ENCODE results near the gene SELENOK. TPM values are rescaled to one million over a fixed set of nuclear protein-coding genes. Genes with fewer than 3 reads are reported as not detected.

Gene SELENOK
- total RNA-seq = 14.9 and 23.0 TPM in 2 replicates

DNA sequence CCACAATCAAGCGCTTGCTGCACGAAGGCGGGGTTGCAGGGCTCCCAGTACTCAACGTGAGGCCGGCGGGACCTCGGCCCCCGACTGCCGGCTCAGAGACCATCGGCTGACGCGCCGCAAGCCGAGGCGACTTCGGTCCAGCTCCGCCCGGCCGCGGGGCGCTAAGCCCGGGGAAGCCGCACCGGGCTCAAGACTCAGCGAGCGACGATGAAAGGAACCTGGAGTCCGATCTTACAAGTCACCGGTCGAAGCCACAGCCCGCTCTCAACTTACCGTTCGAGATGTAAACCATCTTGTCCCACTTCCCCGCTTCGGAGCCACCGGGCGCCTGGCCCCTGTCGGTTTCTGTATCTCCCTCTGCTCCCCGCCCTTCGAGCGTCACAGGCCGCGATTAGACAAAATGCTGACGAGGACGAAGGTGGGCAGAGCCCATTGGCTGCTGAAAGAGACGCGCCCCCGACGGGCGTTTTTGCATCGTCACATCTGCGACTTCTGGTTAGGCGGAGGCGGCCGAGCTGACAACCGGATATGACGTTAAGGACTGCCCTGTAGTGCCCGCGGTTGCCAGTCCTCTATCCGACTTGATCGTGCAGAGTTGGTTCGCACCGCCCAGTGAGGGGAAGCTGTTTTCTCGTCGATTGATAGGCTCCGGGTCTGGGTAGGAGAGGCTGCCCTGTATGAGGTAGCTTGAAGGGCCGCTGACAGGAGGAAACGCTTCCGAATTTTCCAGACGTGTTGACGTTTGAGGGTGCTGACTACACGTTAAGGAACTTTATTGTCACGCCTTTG lies at the start of gene SELENOK:
Gene SELENOK (minus strand): TSS at position 363 of the 789 bp plus-strand sequence.

DNA sequence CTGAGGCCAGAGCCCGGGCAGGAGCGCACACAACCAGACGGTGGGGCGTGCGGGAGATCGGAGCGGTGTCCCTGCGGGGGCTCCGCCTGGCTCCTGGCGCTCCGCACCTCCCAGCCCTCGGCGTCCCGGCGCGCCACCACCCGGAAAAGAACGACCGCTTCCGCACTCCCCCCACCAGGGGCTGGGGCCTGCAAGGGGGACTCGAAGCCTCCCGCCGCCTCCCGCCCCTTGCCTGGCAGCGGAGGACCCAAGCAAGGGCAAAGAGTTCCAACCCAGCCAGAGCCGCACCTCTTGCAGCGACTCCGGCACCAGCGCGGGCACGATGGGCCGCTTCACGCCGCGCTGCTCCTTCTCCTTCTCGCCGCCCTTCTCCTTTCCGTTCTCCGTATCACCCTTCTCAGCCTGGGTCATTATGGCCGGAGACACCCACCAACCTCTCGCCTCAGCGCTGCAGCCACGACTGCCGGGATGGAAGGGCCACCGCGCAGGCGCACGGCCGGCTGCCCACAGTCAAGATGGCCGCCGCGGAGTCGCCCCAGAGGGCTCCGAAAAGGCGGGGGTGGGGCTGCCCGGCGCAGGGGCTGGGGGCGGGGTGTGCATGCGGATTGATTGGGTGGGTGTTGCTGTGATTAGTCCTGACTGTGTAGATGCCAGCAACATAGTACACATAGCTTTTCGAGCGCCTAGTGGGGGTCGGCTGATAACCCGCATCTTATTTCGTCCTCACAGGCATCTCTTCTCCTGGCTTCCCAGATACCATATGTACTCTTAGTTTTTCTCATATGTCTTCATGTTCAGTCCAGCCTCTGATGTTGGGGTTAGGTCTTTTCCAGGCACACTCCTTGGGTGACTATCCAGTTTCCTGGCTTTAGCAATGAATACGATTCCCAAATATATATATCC lies 9.7 kb downstream of the SELENOK start, which contains the start of gene ACTR8:
Gene ACTR8 (minus strand): TSS at position 462 of the 903 bp plus-strand sequence. CDS start 51 bp downstream, at position 411.

DNA sequence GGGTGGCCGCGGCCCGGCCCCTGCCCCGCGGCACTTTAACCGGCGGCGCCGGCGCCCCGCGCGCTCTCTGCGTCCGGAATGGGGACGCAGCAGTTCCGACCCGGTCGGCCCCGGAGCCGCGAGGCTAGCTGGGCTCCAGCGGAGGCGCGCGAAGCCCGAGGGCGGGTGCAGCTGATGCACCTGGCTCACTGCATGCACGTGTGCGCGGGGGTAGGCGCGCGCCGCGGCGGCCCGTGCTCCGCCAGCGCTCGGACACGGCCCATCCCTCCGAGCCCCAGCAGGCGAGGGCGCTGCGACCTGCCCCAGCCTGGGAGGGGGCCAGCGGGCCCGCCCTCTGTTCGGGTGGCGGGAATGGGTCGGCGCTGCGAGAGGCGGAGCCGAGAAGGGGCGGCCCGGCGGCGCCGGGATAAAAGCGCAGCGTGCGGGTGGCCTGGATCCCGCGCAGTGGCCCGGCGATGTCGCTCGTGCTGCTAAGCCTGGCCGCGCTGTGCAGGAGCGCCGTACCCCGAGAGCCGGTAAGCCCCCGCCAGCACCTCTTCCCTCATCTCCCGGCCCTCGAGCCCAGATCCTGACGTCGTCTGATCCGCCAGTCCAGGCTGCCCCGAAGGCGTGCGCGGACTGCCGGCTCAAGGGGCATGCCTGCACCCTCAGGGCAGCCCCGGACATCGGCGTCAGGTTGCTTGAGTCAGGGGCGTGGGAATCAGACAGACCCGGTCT lies 45.4 kb downstream of the SELENOK start, which contains the start of the genes CHDH and IL17RB:
Gene CHDH (minus strand): TSS at position 286 of the 717 bp plus-strand sequence. CDS start 22,411 bp downstream, outside the sequence.
Gene IL17RB (plus strand): TSS at position 435 of the 717 bp plus-strand sequence. CDS start 21 bp downstream, at position 456.

Other genes starting within 250 kb of the SELENOK start
- gene CHDH, start 45.4 kb downstream of the SELENOK start, total RNA-seq = under 0.01 and 0.17 TPM in 2 replicates
- gene IL17RB, start 45.3 kb downstream of the SELENOK start, total RNA-seq = not detected in 2 replicates
- gene ACTR8, start 9.7 kb downstream of the SELENOK start, total RNA-seq = 22.8 and 27.3 TPM in 2 replicates
- gene CACNA2D3, start 230.7 kb upstream of the SELENOK start, total RNA-seq = 3.4 TPM in 1 of 2 replicates, not detected in the other